Measurements from ENCODE around the gene TNFAIP8L1.

The TNFAIP8L1 gene

GRCh38 chr19:4609878-4610511 is 29.3 kb upstream of the TNFAIP8L1 start:
- no peak for DNase-seq (ENCODE audit: low read depth)

GRCh38 chr19:4613254-4613751 is 26.0 kb upstream of the TNFAIP8L1 start:
- no peak overlapping the region for H3K4me3 ChIP-seq (ENCODE audit: low read depth, low read length)
- TF ChIP-seq CTCF (IDR thresholded peaks at IDR 0.05; ENCODE audit: insufficient read depth, low read depth, low read length, missing control alignments), result no peak
- no peak for DNase-seq (ENCODE audit: low read depth)

More at GRCh38 chr19:4609878-4610511, 29.3 kb upstream of the TNFAIP8L1 start:
- no peak overlapping the region for H3K4me3 ChIP-seq (ENCODE audit: low read depth, low read length)
- TF ChIP-seq CTCF (IDR thresholded peaks at IDR 0.05; ENCODE audit: insufficient read depth, low read depth, low read length, missing control alignments), result no peak

GRCh38 chr19:4618019-4618418 is 21.3 kb upstream of the TNFAIP8L1 start:
- H3K4me3 ChIP-seq (ENCODE audit: low read depth, low read length), result no peak overlapping the region
- no peak for DNase-seq (ENCODE audit: low read depth)
- TF ChIP-seq CTCF (IDR thresholded peaks at IDR 0.05; ENCODE audit: insufficient read depth, low read depth, low read length, missing control alignments), result no peak

GRCh38 chr19:4619668-4620294 is 19.5 kb upstream of the TNFAIP8L1 start:
- no peak for TF ChIP-seq CTCF (IDR thresholded peaks at IDR 0.05; ENCODE audit: insufficient read depth, low read depth, low read length, missing control alignments)
- no peak overlapping the region for H3K4me3 ChIP-seq (ENCODE audit: low read depth, low read length)
- no peak for DNase-seq (ENCODE audit: low read depth)

- DNase-seq (ENCODE audit: low read depth), result no peak
- H3K4me3 ChIP-seq (ENCODE audit: low read depth, low read length), result no peak overlapping the region
- no peak for TF ChIP-seq CTCF (IDR thresholded peaks at IDR 0.05; ENCODE audit: insufficient read depth, low read depth, low read length, missing control alignments)
These were observed 18.6 kb upstream of the TNFAIP8L1 start for GRCh38 chr19:4620675-4621074.

- DNase-seq (ENCODE audit: low read depth), result no peak
- TF ChIP-seq CTCF (IDR thresholded peaks at IDR 0.05; ENCODE audit: insufficient read depth, low read depth, low read length, missing control alignments), result no peak
- no peak overlapping the region for H3K4me3 ChIP-seq (ENCODE audit: low read depth, low read length)
These were observed 16.5 kb upstream of the TNFAIP8L1 start for GRCh38 chr19:4622695-4623421.
